ENCODE results near the gene FABP7.

- TF ChIP-seq POLR2A (IDR thresholded peaks at IDR 0.05) (no peak), CTCF (IDR thresholded peaks at IDR 0.05) (no peak), POLR2AphosphoS5 (IDR thresholded peaks at IDR 0.05) (no peak)
Observed at GRCh38 chr6:122800906-122801305, 21.4 kb downstream of the FABP7 start.
